HG02870 (cell line): ENCODE measurements around the gene NECTIN2.
A peak's percentile ranks its signal among the peaks of the same experiment; 100 is the strongest.
"Not testable (repeated sequence)": the region's sequence is repeated elsewhere in the genome, so short reads cannot be mapped to it uniquely, and the experiment has no call there.

Experiments used
- ATAC-seq: cut with Tn5 transposase; IDR thresholded peaks from one replicate; pipeline ENCODE4 v1.9.1; 2021; ENCODE audit warnings: mild to moderate bottlenecking, moderate library complexity; ENCODE audit not compliant: unreplicated experiment

Gene NECTIN2

GRCh38 chr19:44882063-44882462, 36.0 kb downstream of the NECTIN2 start:
- ATAC-seq: no peak

- ATAC-seq: not testable (repeated sequence)
Measured at GRCh38 chr19:44882619-44883397, 36.7 kb downstream of the NECTIN2 start.

- no peak for ATAC-seq
Measured at GRCh38 chr19:44883922-44884321, 37.8 kb downstream of the NECTIN2 start.

DNA sequence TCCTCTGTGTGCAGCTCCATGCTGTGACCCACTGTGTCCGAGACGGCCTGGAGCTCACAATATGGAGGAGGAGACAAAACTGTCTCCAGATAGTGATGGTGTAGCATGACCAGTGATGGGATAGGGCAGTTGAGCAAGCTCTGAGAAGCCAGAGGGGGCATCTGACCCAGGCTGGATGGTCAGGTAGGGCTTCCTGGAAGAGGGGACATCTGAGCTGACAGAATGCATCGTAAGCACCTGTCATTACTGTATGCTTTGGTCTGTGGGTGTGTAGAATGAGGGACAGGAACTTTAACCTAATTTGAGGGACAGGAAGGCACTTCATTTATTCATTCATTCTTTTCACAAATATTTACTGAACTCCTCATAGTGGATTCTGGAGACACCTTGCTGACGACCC, 38.5 kb downstream of the NECTIN2 start:
- ATAC-seq: no peak

DNA sequence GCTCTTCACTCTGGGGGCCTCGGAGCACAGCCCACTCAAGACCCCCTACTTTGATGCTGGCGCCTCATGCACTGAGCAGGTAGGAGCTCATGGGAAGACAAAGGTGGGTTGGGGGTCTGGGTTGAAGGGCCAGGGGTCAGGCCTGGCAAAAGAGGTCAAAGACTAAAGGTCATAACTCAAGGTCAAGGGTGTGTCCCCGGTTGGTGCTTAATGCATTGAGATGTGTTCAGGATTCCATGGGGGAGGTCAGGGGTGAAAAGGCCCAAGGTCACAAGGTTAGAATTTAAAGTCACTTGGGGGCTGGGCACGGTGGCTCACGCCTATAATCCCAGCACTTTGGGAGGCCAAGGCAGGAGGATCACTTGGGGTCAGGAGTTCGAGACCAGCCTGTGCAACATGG, 40.0 kb downstream of the NECTIN2 start:
- no peak for ATAC-seq

- no peak for ATAC-seq
Measured at GRCh38 chr19:44887648-44888047, 41.6 kb downstream of the NECTIN2 start.

DNA sequence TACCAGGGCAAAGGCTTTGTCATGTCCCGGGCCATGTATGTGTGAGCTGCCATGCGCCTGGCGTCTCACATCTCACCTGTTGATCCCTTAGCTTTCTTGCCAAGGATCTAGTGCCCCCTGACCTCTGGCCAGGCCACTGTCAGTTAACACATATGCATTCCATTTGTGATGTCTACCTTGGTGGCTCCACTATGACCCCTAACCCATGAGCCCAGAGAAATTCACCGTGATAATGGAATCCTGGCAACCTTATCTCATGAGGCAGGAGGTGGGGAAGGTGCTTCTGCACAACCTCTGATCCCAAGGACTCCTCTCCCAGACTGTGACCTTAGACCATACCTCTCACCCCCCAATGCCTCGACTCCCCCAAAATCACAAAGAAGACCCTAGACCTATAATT, 42.2 kb downstream of the NECTIN2 start:
- ATAC-seq: not testable (repeated sequence)

GRCh38 chr19:44889830-44890365, 43.8 kb downstream of the NECTIN2 start:
- no peak for ATAC-seq

- peak; percentile 78 for ATAC-seq
Measured at GRCh38 chr19:44890366-44891015, 44.4 kb downstream of the NECTIN2 start.

- peak; percentile 64 for ATAC-seq
Measured at GRCh38 chr19:44891016-44891882, 45.2 kb downstream of the NECTIN2 start, which contains the start of gene TOMM40. Gene TOMM40, plus strand, starts transcription at chr19:44891254. Its CDS starts 162 bp downstream, at chr19:44891416.

DNA sequence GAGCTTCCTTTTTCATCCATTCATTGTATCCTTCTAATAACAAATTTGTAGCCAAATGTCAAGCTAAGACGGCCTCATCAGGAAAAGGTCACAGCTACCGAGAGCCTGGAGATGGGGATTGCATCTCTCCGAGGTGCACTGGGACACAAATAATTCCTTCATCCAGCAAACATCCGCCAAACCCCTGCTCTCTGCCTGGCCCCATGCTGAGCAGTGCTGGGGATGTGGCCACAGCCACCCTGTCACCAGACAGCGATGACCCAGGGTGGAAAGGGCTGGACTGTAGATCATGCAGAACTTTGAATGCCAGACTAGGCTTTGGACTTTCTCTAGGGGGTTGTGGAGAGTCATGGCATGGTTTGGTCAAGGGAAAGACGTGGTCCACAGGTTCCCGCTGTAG, 46.8 kb downstream of the NECTIN2 start:
- ATAC-seq: no peak

GRCh38 chr19:44893332-44894051, 47.4 kb downstream of the NECTIN2 start:
- no peak for ATAC-seq

DNA sequence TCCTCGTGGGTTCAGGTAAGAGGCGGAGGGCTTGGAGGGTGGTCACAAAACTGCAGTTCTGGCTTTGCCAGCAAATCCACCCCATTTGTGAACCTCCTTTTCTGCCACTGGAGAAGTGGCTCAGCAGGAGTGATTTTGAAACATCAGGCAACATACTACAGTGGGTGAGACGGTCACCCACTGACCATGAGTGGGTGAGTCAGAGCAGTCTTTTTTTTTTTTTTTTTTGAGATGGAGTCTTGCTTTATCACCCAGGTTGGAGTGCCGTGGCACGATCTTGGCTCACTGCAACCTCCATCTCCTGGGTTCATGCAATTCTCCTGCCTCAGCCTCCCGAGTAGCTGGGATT, 47.9 kb downstream of the NECTIN2 start:
- ATAC-seq: no peak

GRCh38 chr19:44894946-44895345, 48.8 kb downstream of the NECTIN2 start:
- ATAC-seq: no peak

DNA sequence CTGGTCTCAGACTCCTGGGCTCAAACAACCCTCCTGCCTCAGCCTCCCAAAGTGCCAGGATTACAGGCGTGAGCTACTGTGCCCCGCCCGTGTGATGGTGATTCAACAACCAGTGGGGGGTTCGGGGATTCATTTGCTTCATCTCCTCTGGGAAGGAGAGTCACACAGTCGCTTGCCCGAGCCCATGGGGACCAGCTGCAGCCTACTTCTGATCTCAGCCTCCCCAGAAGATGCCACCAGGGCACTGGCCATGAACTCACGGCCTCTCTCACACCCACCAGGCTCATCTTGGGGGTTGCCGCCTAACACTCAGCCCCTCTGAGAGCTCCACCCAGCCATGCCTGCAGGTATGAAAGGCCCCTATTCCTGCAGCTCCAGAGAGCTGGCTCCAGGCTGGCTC, 51.7 kb downstream of the NECTIN2 start:
- no peak for ATAC-seq

DNA sequence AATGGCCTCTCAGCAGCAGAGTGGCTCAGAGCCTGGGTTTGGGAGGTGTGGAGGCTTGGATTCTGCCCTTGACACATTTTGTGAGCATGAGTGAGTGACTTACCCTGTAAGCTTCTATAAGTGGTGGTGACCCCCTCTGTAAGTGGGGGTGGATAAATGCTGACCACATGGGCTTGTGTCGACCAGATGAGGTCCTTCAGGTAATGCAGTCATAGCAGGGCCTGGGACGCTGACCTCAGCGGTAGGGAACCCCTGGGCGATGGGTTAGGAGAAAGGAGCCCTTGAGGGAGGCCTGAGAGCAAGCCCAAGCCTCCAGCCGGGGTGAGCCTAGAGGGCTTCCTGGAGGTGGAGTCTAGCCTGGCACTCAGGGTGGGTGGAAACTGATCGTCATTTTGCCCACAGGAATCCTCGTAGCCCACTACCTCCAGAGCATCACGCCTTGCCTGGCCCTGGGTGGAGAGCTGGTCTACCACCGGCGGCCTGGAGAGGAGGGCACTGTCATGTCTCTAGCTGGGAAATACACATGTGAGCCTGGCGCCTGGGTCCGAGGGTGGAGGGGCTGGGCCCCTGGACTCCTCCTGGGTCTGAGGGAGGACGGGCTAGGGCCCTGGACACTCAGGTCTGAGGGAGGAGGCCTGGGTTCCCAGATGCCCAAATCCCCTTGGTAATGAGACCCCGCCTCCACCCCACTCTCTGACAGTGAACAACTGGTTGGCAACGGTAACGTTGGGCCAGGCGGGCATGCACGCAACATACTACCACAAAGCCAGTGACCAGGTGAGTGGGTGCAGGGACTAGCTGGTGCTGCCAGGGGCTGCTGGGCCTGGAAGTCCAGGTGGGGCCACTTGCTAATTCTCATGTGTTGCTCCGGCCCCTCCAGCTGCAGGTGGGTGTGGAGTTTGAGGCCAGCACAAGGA, 54.5 kb downstream of the NECTIN2 start:
- no peak for ATAC-seq

- no peak for ATAC-seq
Measured at GRCh38 chr19:44903216-44903601, 57.1 kb downstream of the NECTIN2 start.

DNA sequence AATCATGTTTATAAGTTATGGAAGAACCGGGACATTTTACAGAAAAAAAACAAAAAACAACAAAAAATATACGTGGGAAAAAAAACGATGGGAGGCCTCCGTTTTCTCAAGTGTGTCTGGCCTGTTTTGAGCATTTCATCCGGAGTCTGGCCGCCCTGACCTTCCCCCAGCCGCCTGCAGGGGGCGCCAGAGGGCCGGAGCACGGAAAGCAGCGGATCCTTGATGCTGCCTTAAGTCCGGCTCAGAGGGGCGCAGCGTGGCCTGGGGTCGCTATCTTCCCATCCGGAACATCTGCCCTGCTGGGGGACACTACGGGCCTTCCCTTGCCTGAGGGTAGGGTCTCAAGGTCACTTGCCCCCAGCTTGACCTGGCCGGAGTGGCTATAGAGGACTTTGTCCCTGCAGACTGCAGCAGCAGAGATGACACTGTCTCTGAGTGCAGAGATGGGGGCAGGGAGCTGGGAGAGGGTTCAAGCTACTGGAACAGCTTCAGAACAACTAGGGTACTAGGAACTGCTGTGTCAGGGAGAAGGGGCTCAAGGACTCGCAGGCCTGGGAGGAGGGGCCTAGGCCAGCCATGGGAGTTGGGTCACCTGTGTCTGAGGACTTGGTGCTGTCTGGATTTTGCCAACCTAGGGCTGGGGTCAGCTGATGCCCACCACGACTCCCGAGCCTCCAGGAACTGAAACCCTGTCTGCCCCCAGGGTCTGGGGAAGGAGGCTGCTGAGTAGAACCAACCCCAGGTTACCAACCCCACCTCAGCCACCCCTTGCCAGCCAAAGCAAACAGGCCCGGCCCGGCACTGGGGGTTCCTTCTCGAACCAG, 57.7 kb downstream of the NECTIN2 start:
- ATAC-seq: no peak
